RWPE1 (cell line): ENCODE data around the gene SLC7A6.

Source experiments
- CTCF ChIA-PET: fragments of 350-600 bp; sonication (Branson Sonifier 250); formaldehyde crosslinking; extraction: SDS; loops from one replicate; lab custom pipeline; 2021; lab: Yijun Ruan, JAX
- POLR2A ChIA-PET: fragments of 400-600 bp; formaldehyde crosslinking; extraction: SDS; loops from one replicate; lab custom pipeline; 2020; ENCODE audit warnings: antibody characterized with exemption; ENCODE audit not compliant: low non-redundant PET; lab: Yijun Ruan, JAX
- DNase-seq: peaks from one replicate; pipeline ENCODE4 v3.0.0; 2012; ENCODE audit warnings: low spot score
- H3K27ac ChIP-seq: fragments of 450-650 bp; 2 replicates; pipeline ENCODE4 v1.5.1; 2017
- TF ChIP-seq, protein P1 (sequence below): fragments of 450-650 bp; conservative IDR thresholded peaks from 2 replicates; pipeline ENCODE4 v1.5.1; 2017; ENCODE audit warnings: low read depth, mild to moderate bottlenecking

Gene SLC7A6

DNA sequence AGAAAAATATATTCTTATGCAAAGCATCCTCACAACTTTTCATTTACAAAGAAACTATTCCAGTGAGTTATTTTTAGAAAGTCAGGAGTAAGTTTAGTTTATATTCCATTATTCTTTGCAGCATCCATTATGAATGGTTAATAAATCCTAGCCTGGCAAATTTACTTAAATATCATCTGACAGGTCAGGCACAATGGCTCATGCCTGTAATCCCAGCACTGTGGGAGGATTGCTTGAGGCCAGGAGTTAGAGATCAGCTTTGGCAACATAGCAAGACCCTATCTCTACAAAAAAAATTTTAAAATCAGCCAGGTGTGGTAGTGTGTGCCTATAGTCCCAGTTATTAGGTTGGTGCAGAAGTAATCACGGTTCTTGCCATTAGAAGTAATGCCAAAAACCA, 41.3 kb upstream of the SLC7A6 start:
- ChIA-PET CTCF (no interaction called here), POLR2A (no interaction called here)
- no peak overlapping the region for H3K27ac ChIP-seq
- TF ChIP-seq, protein P1, sequence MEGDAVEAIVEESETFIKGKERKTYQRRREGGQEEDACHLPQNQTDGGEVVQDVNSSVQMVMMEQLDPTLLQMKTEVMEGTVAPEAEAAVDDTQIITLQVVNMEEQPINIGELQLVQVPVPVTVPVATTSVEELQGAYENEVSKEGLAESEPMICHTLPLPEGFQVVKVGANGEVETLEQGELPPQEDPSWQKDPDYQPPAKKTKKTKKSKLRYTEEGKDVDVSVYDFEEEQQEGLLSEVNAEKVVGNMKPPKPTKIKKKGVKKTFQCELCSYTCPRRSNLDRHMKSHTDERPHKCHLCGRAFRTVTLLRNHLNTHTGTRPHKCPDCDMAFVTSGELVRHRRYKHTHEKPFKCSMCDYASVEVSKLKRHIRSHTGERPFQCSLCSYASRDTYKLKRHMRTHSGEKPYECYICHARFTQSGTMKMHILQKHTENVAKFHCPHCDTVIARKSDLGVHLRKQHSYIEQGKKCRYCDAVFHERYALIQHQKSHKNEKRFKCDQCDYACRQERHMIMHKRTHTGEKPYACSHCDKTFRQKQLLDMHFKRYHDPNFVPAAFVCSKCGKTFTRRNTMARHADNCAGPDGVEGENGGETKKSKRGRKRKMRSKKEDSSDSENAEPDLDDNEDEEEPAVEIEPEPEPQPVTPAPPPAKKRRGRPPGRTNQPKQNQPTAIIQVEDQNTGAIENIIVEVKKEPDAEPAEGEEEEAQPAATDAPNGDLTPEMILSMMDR, result no peak
- no peak for DNase-seq

DNA sequence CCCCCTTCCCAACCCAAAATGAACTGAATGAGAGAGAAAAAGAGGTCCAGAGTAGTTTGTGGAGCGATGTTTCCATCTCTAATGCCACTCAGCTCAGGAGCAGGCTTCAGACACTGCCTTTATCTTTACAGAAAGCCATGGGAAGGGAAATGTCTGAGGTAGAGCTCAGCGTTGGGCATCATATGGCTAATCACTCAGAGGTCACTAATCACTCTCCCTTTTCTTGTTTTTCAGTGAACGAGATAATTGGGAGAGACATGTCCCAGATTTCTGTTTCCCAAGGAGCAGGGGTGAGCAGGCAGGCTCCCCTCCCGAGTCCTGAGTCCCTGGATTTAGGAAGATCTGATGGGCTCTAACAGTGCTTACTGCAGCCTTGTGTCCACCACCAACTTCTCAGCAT, 38.2 kb upstream of the SLC7A6 start:
- DNase-seq, result no peak
- POLR2A ChIA-PET, result no interaction called here
- CTCF ChIA-PET, result no interaction called here
- TF ChIP-seq, protein P1, result no peak
- H3K27ac ChIP-seq, result no peak overlapping the region

DNA sequence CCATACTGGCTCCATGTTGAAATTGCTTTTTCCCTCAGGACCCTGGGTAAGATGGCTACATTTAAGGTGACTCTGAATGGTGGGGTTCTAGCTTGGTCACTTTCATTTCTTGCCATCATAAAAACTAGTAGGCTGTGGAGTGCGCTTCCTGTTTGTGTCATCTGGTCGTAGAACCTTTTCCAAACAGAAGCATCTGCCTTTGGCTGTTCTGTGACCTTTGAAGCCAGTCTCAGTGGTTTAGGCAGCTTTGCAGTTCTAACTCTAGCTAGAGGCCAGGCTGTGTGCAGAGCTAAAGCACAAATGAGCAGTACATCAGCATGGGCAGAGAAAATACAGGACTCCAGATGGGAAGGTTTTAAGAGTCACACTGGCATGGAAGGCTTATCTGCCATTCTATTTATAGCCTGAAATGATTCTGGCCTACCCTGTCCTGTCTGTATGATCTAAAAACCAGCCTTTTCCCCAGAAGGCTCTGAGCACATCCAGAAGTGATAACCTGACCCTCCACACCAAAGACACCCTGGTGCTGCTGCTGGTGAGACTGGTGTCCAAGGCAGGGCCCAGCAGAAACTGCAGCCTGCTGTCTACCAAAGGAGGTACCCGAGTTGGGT, 37.0 kb upstream of the SLC7A6 start:
- no peak for DNase-seq
- POLR2A ChIA-PET, result interaction anchor here (0.7 kb wide), 1 partner anchor 156 kb away, joined by 3 read pairs; no protein-coding TSS in a partner anchor
- no peak overlapping the region for H3K27ac ChIP-seq
- CTCF ChIA-PET, result interaction anchor here (0.6 to 0.8 kb wide), 4 partner anchors 33 to 605 kb away, joined by 3 to 7 read pairs (median 4); no protein-coding TSS in a partner anchor
- TF ChIP-seq, protein P1, result no peak

DNA sequence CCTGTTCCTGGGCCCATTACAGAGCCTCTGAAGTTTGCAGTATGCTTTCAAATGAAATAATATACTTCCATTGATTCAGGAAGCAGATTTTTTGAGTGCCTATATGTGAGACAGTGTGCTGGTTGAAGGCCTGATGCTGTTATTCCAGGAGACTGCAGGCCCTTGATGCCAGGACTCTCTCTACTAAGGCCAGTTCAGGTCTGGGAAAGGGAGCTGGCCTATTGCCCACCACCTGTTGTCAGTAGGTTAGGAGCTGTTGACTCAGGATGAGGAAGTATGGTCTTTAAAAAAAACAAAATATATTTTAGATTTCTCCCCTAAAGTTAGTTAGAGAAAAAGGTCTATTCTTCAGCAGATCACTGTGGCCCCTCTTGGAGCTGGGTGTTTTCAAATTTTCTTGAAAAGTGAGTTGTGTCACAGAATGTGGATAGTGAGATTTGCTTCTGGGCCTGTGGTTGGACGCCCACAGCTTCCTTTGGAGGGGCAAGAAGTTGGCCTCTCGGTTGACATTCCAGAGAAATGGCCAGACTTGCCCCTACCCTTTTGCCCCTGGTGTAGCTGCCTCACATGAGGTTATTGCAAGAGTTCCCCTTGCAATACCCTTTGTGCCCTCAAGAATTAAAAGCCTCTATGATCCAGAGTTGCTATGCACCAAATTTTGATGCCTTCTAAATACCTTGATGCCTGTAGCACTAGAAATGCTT, 36.3 kb upstream of the SLC7A6 start:
- ChIA-PET POLR2A (no interaction called here), CTCF (interaction anchor here (0.6 kb wide), 5 partner anchors 11 to 194 kb away, joined by 3 to 7 read pairs (median 4); no protein-coding TSS in a partner anchor)
- no peak overlapping the region for H3K27ac ChIP-seq
- TF ChIP-seq, protein P1, result no peak
- DNase-seq, result no peak

DNA sequence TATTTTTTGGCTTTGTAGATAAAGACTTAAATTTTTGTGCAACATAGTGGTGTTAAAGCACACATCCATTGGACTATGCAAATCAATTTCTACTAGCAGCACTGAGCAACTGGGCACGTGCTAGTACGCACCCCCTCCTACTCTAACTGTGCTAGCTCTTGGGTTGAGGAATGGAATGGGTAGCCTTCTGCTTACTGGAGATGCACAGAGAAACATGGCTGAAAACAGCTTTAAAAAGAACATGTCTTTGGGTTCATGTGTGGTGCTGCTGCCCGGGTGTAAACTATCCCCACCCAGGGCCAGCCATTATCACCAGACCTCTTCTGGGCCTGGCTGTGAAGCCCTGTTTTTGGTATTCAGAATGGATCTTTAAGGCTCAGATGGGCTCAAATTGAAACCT, 35.7 kb upstream of the SLC7A6 start:
- ChIA-PET POLR2A (no interaction called here), CTCF (interaction anchor here (0.6 kb wide), 1 partner anchor 195 kb away, joined by 4 read pairs; no protein-coding TSS in a partner anchor)
- TF ChIP-seq, protein P1, result no peak
- DNase-seq, result no peak
- no peak overlapping the region for H3K27ac ChIP-seq

DNA sequence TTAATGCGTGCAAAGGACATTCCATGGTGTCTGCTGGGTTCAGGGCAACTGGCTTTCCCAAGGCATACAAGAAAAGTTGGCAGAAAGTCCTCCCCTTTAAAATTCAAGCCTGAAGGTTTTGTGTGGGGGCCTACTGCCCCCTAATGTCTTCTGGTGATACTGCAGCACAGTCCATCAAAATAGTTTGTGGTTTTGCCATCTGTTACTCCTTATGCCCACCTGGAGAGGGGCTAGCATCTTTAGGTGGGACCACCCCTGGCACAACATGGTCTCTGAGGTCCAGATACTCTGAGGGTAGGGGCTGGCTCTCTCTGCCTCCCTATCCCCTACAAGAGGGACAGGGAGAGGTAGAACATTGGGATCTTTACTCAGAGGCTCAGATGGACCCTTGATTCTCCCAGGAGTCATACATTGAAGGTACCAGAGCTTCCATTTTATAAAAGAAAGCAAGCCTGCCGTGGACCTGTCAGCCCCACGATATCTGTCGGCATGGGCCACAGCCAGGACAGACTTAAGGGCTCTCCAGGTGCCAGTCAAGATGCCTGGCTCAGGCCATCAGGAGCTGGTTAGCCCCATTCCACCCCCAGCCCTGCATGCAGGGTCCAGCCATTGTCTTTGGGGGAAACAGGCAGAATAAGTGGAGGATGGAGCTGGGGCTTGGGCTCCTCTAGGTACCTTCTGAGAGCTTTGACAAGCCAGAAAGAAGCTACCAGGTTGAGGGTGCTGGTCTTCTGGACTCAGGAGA, 34.7 kb upstream of the SLC7A6 start:
- DNase-seq, result peak; percentile 42
- ChIA-PET POLR2A (interaction anchor here (1.0 kb wide), 1 partner anchor 144 kb away, joined by 4 read pairs; no protein-coding TSS in a partner anchor), CTCF (interaction anchor here (0.7 kb wide), 1 partner anchor 59 kb away, joined by 3 read pairs; no protein-coding TSS in a partner anchor)
- H3K27ac ChIP-seq, result peak overlapping the region; percentile 32
- TF ChIP-seq, protein P1, result peak; percentile 88
